Measurements from ENCODE around the gene CAMTA1.

Gene CAMTA1

DNA sequence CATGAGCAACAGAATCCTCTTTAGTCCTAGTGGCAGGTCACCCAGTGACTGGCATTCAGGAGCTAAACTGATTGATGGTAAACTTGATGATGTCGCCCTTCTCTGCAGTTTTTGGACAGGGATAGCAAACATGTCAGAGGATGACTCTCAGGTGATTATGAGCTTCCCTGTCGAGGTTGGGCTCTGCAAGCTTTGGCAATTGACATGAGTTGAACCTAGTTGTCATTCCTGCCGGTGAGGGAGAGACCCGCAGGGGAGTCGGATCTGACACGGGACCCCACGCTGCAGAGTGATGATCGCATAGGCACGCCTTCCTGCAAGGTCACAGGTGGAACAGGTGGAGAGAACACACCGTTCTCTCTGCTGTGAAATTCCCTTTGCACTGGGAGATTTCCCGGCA, 547.8 kb downstream of the CAMTA1 start:
- DNase-seq = no peak

DNA sequence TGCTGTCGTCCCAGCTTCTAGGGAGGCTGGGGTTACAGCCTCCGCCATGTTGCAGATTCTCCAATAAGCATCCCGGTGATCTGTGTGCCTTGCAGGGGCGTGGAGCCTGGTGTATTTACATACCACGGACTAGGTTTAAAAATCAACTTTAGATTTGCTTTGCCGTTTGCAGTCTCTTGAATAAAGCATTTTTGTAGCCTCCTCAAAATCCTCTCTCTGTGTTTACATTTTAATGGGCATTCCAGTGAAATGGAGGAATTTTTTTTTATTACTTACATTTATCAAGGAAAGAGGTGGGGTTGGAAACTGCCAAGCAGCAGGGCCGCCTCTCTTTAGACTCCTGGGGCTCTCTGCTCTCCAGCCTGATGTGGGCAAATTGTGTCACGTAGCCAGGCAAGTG, 548.4 kb downstream of the CAMTA1 start:
- no peak for DNase-seq

DNA sequence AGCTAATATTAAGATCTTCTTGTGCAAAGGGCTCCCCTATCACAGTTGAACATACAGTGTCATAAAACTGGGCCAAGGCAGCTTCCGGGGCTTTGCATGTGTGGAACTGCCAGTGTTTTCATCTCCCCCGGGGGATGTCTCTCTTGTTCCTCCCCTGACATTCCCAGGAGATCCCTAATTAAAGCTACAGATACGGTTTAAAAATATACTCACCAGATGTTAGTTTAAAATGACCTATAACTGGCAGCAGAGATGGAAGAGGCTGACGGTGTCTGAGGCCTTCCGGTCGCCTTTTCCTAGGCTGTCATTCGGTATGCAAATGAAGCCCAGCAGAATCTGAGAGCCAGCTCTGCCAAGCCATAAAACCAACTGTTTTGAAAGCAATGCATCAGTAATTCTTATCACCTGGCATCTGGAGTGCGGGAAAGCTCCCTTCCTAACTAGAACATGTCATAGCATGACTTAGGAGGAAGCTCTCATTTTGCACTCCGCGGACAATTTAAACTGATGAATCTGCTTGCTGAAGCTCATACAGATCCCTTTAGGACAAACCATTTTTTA, 549.3 kb downstream of the CAMTA1 start:
- DNase-seq = no peak

DNA sequence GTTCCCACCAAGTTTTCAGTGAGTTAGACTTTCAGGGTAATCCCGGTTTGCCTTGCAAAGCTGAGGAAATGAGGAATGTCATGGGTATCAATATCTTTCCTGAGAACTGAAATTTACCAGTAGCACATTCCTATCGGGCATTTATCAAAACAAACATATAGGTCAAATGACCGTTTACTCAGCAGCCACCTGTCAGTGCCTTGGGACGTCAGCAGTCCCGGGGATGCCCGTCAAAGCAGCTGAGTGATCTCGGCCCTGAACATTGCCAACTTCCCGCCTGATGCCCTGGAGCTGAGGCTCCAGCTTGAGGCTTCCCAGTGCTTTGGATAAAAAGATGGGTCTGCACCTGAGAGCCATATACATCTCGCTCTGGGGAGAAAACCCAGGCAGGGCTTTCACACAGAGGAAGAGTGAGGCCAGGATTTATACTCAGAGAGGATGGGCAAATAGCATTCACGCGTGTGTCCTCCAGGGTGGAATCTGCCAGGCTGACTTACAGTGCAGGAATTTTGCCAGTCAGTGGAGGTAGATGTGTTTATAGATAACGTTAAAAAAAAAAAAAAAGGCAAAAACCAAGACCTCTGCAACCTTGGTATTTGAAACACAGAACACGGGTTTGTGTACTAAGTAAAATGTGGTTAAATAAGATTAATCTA, 550.1 kb downstream of the CAMTA1 start:
- DNase-seq = no peak

DNA sequence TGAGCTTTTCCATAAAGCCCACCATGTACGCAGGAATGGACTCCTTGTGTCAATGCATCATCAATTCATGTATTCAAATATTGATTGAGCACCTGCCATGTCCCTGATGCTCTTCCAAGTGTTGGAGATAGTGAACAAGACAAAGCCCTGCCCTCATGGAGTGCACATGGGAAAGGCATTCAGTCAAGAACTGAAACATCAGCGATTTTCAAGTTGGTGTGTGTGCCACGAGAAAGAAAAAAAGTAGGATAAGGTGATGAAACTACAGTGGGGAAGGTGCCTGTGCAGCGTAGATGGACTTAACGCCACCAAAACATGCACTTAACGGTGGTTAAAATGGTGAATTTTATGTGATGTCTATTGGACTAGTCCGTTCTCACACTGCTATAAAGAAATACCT, 553.2 kb downstream of the CAMTA1 start:
- no peak for DNase-seq

DNA sequence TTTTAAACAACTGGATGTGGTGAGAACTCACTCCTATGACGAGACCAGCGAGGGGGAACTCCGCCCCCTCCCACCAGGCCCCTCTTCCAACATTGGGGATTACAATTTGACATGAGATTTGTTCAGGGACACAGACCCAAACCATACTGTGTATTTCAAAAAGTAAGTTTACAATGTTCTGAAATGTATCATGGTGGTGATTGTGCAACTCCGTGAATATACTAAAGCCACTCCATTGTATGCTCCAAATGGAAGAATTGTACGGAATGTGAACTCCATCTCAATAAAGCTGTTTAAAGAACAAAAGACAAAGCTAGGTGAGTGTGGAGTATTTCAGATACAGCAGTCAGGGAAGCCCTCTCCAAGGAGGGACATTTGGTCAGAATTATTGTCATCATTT, 553.8 kb downstream of the CAMTA1 start:
- DNase-seq = no peak

DNA sequence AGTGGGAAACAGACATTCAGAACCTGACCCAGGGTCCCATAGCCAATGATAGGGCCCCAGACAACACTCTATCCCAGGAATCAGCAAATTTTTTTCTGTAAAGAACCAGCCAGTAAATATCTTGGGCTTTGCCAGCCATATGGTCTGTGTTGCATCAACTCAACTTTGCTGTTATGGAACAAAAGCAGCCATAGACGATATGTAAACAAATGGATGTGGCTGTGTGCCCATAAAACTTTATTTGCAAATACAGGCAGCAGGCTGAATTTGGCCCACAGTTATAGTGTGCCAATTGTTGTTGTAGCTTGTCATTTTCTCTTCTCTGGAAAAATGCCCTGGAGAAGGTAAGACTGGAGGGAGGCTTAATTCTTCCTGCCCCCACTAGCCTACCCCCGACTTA, 554.7 kb downstream of the CAMTA1 start:
- no peak for DNase-seq

DNA sequence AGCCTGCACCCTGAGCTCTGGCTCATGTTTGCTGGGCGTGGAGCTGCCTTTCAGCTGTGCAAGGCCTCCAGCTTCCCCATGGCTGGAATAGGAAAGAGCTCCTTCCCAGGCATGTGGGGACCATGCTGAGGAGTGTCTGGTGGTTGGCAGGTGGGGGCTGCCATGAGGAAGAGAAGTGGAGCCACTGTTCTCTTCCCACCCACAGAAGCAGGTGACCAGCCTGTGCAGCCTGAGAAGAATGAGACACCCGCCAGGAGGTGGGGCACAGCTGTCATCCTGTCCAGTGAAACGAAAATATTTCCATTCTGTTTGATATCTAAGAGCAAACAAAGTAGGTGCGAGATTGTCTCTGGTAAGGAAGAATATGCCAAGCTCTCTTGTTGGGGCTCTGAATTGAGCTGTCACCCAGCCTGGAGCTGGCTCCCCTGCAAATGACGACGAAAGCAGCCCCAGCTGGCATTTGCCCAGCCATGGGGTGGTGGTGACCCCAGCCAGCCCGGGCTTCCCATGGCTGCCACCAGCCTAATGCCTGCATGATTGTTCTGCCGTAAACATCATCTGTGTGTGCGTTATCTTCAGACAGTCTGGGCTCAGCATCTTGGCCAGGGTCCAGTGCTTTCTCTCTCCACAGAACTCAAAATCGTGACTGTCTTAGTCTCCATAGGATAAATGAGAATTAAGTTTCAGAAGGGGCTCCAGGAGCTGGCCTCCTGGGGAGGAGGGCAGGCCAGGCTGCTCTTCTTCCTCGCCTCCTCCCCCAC, 556.1 kb downstream of the CAMTA1 start:
- no peak for DNase-seq

DNA sequence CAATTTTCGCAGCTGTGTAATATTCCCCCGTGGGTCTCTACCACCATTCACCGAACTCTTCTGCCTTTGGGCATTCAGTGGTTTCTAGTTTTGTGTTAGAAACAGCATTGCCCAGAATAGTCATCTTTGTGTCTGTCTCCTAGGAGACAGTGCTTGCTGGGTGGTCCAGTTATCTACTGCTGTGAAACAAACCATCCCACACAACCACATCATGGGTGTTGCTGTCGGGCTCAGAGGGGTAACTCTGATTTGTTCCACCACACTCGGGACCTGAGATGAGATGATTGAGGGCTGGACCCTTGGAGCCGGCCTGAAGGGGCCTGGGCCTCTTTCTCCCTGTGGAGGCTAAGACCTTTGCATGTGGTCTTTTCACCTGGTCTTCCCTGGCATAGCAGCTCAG, 558.6 kb downstream of the CAMTA1 start:
- no peak for DNase-seq

DNA sequence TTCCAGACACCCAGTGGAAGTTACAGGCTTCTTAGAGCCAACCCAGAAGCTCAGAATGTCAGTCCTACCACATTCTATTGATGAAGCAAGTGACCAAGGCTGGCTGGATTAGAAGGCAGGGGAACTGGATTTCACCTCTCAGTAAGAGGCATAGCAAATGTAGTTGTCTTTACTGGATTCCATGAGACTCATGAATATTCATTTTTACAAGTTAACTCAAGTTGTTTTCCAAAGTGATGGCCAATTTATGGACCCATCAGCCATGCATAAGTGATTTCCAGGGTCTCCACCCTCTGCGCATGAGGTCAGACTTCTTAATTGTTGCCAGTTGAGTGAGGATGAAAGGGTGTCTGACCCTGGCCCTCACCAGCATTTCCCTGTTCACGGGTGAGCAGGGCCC, 559.0 kb downstream of the CAMTA1 start:
- no peak for DNase-seq

DNA sequence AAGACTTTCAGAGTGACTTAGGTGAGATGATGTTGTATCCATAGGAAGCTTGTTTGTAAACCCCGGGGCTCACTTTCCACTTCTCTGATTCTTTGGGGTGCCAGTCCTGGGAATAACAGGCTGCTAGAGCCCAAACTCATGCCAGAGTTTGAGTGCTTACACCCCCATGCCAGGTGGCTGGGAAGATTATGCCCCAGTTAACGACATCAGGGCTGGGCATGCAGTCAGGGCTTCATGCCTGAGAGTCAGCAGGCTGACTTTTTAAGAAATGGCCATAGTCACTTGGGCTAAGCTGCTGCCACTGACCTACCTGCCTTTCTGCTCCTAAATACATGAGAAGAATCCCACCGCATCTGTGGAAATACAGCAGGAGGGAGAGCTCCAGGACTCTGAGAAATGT, 560.3 kb downstream of the CAMTA1 start:
- DNase-seq = no peak

DNA sequence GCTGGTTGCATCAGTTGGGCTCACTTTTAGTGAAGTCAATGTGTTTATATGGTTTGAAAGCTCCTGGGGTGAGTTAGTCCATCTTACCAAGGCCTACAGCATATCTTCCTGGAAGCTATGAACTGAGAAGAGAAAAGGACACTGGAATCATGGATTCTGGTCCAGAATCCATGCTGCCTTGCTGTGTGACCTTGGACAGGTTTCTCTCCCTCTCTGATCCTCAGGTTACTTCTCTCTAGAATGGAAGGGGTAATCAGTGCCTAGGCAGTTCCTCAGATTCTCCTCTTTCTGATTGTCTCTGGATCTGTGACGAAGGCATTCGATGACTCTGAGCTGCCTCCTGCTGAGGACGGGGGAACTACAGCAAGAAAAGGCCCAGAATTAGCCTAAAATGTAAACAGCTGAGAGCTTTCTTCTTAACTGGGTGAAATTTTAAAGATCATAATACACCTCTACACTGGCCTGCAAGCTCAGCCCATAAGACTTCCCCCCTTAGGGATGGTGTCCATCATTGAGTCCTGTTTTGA, 560.9 kb downstream of the CAMTA1 start:
- no peak for DNase-seq

DNA sequence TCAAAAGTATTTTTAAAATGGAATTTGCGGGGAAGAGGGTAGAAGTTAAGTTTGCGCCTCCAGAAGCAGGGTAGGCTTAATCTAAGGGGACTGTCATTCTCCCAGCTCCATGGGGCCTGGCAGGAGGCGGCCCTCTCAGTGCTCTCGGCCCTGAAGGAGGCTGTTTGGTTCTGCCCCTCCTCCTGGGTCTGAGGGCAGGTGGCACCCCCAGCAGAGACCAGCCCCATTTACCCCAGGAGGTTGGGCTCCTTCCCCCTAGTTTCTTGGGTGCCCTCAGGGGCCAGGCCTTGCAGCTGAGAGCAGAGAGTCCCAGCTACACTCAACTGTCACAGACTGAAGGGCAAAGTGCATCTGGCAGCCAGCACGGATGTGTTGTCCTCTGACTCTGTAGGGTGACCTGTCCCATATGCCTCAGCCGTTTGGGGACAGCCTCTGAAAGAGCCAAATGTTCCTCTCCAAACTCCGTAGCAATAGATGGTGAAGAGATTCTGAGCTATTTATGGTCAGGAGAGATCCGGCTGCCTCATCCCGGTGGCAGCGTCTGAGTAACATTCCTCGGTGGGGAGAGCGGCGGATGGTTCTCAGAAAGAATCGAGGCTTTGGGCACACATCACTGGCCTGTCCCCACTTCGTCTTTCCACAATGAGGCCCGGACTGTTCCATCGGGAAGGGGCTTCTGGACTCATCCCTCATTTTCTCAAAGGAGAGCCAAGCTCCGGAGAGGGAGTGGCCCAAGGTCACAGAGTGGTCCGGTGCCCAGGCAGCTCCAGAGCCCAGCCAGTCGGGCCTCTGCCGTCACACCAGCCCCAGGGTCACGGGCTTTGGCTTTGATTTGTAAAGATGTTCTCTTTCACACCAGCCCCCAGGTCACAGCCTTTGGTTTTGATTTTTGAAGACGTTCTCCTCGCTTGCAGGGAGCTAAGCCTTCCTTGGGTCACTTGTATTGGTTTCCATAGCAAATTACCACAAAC, 561.6 kb downstream of the CAMTA1 start:
- DNase-seq = no peak

DNA sequence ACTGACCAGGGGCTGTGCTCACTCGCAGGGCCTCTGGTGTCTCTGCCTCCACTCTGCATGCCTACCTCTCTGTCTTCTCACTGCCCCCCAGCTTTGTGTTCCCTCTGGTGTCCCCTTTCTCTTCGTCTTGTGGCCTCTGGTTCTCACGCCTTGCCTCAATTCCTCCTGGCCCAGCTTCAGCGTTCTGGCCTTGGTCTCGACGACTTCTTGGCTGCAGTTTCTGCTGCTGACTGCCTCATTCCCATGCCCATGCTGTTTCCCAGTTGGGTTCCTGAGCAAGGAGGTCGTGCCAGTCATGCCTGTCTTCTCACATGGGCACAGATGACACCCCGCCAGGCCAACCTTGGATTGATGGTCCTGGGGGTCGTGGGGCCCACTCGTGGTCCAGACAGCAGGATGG, 562.8 kb downstream of the CAMTA1 start:
- DNase-seq = no peak

DNA sequence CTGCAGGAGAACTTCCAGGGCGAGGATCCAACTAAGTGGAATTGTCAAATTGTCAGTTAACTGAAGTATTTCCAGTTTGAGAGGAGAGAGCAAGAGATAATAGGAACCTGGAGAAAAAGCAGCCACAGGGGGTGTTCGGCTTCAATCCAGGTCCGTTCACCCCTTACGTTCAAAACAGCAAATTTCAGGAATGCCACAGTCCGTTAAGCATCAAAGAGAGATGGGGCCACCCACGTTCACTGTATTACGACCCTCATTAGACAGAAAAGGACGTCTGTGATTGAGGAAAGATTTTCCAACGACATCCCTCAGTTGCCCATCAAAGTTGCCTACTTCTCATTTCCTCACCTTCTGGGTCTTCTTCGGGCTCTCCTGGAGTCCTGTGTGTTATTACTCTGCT, 563.3 kb downstream of the CAMTA1 start:
- DNase-seq = no peak

DNA sequence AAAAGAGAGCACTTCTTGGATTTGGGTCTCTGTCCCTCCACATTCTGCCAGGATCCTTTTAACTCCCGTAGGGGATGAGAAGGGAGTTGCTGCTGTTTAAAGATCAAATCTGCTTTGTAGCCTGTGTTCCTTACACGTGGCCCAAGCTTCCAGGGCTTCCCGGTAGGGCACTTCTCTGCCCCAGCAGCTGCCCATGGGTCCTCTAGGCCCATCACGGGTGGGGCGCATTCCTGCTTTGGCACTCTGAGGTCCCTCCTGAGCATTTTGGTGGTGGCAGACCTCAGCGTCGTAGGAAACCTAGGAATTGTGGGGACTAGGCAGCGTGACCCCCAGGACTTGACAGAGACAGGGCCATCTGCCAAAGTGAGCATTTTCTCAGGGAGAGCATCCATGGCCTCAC, 565.5 kb downstream of the CAMTA1 start:
- no peak for DNase-seq

DNA sequence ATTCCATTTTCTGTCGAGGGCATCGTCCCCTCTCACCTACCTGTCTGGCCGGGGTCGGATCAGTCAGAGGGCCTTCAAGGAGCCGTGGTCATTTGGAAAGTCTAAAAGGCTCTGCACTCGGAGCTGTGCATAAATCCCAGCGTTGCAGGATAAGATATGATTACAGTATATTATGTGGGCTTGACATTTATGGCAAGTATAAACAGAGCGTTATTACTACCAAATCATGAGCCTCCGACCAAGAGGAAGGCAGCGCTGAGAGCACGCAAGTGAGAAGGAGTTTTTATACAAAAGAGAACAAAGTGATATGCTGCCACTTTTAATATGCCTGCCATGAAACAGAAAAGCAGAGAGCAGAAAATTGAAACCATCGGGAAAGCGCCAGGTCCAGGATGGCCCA, 566.4 kb downstream of the CAMTA1 start:
- DNase-seq = no peak

DNA sequence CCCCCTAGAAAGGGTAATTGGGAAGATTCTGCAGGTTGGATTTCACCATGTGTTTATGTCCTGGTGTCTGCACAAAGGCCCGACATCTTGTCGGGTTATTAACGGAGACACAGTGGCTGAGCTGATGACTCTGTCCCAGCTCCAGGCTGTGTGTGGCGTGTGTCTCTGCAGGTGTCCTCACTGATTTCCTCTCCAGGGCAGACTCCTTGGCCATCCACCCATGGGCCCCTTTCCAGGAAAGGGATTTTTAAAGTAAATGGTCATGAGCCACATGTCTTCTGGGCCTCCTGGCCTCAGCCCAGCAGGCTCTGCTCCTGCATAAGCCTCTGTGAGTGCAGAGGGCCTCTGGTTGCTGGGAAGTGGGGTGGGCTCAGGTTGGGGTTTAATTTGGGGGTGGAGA, 567.1 kb downstream of the CAMTA1 start:
- no peak for DNase-seq

DNA sequence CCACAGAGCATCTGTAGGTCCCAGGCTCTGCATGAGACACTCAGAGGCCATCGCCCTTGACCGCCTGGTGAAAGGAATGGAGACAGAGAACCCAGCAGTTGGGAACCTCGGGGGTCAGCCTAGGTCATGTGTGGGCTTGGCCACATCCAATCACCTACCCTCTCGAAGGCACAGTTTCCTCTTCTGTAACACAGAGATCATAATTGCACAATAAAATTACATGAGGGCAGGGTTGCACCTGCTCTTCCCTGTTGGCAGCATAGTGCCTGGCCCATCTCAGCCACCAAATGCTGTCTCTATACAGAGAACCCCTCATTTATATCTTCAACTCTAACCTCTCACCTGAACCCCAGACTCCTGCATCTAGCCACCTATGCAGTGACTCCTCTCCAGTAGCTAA, 567.7 kb downstream of the CAMTA1 start:
- no peak for DNase-seq

DNA sequence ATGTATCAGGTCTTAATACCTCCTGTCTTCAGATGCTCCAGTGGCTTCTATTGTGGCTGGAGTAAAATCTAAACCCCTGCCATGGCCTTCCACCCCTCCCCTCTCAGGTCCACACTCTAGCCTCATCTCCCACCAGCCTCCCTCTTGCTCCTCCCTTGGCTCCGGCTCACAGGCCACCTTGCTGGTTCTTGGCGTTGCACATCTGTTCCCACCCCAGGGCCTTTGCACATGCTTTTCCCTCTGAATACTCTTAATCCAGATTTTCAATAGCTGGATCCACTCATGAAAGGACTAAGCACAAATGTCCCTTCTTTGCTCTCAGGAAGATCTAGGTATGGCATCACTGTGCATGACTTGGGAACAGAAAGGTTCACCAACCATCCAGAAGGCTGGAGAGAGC, 570.4 kb downstream of the CAMTA1 start:
- no peak for DNase-seq

DNA sequence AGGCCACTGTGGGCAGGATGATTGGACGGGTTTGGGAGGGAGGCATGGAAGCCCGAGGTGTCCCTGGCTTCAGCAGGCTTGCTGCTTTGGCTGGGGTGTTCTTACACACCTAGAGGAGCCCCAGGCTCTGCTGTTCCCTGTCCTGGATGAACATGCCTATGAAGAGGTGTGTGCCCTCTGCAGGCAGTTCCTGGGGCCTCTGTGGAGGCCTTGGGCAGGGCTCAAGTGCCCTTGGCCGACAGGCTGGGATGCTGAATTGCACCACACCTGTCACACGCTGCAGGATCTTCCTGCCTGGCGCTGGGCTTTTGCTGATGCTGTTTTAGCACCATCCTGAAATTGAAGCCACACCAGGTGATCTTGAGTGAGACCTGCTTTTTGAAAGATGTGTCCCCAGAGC, 570.8 kb downstream of the CAMTA1 start:
- no peak for DNase-seq

DNA sequence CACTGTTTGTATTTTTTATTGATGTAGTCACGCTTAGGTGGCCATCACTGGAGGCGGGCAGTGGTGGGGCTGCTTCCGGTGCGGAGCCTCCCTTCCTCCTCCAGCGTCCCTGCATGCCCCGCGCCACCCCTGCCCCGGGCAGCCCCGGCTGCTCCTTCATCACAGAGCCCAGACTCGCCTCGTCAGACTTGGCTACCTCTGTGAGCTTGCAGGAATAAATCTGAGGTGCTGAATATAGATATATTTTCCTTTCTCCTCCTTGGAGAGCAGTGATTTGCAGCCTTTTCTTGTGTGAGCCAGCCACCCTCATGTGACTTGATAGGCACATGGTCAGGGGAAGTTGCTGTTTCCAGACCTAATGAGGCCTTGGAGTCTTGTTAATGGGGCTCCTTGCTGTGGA, 573.2 kb downstream of the CAMTA1 start:
- DNase-seq = no peak

DNA sequence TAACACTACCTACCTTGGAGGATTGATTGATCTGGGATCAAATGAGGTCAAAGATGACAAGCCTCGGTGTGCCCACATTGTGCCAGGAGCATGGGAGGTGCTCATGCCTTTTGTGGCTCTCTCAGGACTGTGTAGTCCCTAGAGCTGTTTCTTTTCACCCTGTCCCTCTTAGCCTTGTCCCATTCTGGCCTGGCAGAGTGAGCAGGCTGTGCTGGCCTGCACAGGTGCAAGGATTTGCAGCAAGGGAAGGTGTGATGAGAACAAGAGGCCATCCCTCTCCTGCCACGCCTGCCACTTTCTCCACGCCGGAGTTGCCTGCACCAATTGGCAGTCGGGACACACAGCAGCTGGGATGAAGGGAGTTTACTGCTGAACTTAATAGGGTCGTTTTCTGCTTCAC, 575.3 kb downstream of the CAMTA1 start:
- DNase-seq = no peak
